Activated naive CD4-positive, alpha-beta T cell treated with anti-CD3 and anti-CD28 coated beads, Interleukin-2, amount 50 U/mL, for 72 hours (primary cell): ENCODE measurements around the gene BTNL2. TPM values are rescaled to one million over a fixed set of nuclear protein-coding genes. Genes with fewer than 3 reads are reported as not detected.

Experiments
- ATAC-seq, 2 donors: fragments of 150-1000 bp; cut with Tn5 transposase; 2 replicates each; pipeline ENCODE4 v1.10.0; 2021; ENCODE audit warnings: mild to moderate bottlenecking in 2 of 2, moderate library complexity in 2 of 2
- DNase-seq, 2 donors: peaks; one replicate each; pipeline ENCODE4 v3.0.0; 2021 to 2022; ENCODE audit warnings: low spot score in 2 of 2
- H3K27ac Mint-ChIP-seq, 2 donors: one replicate each; pipeline ENCODE4 v1.8.0; 2022; ENCODE audit warnings: mild to moderate bottlenecking in 2 of 2, mixed read lengths in 2 of 2
- H3K36me3 Mint-ChIP-seq, 2 donors: one replicate each; pipeline ENCODE4 v1.8.0; 2022; ENCODE audit warnings: mixed read lengths in 2 of 2
- H3K9me3 Mint-ChIP-seq, 2 donors: one replicate each; pipeline ENCODE4 v1.8.0; 2022; ENCODE audit warnings: mixed read lengths in 2 of 2
- total RNA-seq, 2 donors: library from RNA; stranded (reverse); gene quantifications; one replicate each; pipeline ENCODE4 v1.2.3, GENCODE V29; 2022

The BTNL2 gene
- total RNA-seq, 2 donors from 2014 or later: not detected

DNA sequence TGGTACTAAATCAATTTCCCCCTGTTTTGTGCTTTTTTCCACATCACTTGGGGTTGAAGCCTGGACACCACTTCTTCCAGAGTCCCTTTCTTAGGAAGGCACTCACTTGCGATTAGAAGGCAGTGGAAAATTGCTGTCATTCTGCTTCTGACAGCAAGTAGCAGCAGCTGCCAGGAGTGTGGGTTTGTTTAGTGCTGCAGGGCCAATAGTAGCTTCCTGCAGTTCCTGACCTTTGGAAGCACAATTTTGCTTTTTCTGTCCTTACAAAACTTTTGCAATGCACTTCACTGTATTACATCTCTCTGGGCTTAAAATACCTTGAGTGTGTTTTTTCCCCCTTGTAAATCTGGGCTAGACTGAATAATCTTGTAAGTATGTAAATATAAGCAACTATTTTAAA, 20.2 kb upstream of the BTNL2 start:
- Mint-ChIP-seq H3K9me3 (no peaks in the 10 kb centered on the region), H3K36me3 (no peaks in the 10 kb centered on the region), H3K27ac (no peak overlapping the region)
- ATAC-seq: no peak
- DNase-seq: no peak

DNA sequence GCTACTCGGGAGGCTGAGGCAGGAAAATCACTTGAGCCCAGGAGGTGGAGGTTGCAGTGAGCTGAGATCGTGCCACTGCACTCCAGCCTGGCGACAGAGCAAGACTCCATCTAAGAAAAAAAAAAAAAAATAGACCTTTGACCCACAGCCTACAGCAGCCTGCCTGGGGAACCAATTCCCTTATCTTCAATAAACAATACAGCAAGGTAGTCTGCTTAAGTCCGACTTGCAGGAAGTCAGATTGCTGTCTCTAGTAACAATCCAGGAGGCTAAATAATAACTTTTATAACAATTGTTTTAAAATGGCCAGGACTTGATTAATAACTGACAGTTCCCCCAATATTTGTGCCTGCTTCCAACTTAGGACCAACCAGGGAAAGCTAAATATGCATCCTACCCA, 19.4 kb upstream of the BTNL2 start:
- no peak for DNase-seq

DNA sequence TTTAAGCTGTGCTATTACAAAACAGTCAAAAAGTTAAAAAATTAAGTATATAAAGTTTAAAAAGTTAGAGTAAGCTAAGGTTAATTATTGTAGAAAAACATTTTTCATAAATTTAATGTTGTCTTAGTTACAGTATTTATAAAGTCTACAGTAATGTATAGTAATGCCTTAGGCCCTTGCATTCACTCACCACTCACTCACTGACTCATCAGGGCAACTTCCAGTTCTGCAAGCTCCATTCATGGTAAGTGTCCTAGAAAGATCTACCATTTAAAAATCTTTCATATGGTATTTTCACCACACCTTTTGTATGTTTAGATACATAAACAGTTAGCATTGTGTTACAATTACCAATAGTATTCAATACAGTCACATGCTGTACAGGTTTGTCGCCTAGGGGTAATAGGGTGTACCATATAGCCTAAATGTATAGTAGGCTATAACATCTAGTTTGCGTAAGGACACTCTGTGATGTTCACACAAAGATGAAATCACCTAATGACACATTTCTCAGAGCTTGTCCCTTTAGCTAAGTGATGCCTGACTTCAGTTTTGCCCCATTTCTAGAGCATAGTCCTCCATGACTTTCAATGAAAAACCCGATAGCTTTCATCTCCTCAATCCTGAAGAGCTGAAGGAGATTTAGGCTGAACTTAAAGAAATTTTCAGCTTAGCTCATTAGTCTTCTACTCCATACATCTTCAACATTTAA, 17.8 kb upstream of the BTNL2 start:
- H3K36me3 Mint-ChIP-seq: no peaks in the 10 kb centered on the region
- ATAC-seq (no peak), DNase-seq (no peak)
- no peaks in the 10 kb centered on the region for H3K9me3 Mint-ChIP-seq
- no peak overlapping the region for H3K27ac Mint-ChIP-seq

More for the DNA sequence above, 19.4 kb upstream of the BTNL2 start:
- no peak for ATAC-seq
- Mint-ChIP-seq H3K27ac (no peak overlapping the region), H3K9me3 (no peaks in the 10 kb centered on the region), H3K36me3 (no peaks in the 10 kb centered on the region)

DNA sequence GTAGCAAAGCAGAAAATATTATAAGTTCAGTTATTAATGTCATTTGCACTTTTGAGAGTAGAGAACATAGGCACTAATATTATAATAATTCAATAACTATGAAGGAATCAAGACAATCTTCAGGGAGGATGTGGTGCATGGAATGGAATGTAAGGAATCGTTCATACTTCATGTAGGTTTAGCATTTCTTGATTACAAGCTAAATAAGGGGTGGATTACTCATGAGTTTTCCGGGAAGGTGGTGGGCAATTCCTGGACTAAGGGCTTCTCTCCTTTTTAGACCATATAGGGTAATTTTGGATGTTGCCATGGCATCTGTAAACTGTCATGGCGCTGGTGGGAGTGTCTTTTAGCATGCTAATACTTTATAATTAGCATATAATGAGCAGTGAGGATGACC, 9.1 kb upstream of the BTNL2 start:
- no peak for ATAC-seq
- no peak for DNase-seq
- no peaks in the 10 kb centered on the region for H3K36me3 Mint-ChIP-seq
- no peaks in the 10 kb centered on the region for H3K9me3 Mint-ChIP-seq
- no peak overlapping the region for H3K27ac Mint-ChIP-seq

DNA sequence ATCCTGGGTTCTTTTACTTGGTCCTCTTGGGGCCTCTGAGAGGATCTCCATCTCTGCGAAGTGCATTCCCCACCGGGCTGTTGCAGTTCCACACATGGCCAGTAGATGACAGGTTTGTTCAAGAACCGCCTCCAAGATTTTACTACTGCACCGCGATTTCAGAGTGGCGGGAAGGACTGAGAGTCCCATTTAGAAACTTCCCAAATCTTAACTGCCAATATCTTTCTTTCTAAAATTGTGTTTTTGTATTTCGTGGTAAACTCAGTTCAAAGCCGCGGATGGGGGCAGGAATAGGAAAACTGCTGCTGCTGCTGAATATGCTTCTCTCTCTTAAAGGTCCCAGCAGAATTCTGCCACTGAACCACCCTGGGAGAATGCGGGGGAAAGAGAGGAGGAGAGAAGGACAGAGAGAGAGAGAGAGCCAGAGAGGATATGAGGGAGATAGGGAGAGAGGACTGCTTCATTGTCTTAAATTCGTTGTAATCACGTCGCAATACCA, 8.6 kb upstream of the BTNL2 start:
- Mint-ChIP-seq H3K36me3 (no peaks in the 10 kb centered on the region), H3K27ac (no peak overlapping the region), H3K9me3 (no peaks in the 10 kb centered on the region)
- DNase-seq: peak; percentile 67 to 77
- ATAC-seq: peak; percentile 69 to 72

DNA sequence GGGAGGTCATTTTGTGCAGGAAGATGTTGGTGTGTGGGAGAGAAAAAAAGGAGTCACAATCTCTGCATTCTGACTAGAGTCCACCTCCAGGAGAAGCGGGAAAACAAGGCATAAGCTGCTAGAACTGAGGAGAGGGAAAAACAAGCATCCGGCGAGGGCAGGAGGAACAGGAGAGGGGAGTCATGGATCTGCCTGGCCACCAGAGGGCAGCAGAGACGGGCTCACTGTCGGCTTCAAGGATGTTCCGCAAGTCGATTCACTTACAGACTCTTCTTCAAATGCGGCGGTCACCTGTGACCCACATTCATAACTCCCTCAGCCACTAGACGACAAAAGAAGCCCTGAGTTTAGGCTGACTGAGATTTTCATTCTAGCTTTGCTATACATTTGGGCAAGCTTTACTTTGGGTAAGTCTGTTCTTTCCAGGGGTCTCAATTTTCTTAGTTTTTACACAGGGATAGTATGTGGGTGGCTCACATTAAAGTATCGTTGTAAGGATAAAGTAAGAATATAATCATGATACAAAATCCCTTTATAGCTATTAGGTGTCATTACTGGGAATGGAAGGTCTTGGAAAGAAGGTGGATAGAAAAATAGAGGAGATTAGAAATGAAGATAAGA, 6.6 kb upstream of the BTNL2 start:
- H3K36me3 Mint-ChIP-seq: no peaks in the 10 kb centered on the region
- peak; percentile 85 to 92 for ATAC-seq
- no peak overlapping the region for H3K27ac Mint-ChIP-seq
- DNase-seq: peak; percentile 74 to 85
- H3K9me3 Mint-ChIP-seq: no peaks in the 10 kb centered on the region

DNA sequence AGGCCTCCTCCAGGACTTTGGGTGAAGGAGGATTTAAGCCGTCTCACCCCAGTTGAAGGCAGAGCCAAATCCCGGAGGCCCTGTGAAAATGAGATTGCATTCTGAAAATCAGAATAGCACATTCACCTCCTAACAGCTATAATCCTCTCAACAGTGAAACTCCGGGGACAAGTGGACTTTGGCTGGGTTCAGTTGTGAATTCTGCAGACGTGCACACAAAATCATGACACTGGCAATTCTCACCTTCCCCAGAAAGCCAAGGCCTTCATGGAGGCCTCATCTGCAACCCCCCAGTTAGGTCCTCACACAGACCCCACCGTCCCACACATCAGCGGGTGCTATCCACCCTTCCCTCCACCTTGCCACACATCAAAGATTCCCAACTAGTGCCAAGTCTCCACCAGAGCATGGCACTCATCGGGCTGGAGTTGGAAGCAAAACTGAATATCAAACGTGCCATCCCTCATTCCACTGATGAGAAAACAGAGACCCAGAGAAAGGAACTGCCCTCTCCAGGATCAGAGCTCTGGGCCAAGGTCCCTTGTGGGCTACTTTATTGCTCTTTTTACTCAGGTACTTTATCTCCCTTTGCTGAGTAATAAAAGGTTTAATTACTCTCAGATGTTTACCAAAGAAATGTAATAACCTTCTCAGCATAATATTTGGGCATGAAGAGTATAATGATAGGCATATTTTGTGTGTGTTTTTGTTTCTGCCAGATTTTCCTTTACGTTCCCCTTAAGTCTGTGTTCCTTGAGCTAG, 4.8 kb upstream of the BTNL2 start:
- H3K27ac Mint-ChIP-seq: no peak overlapping the region

DNA sequence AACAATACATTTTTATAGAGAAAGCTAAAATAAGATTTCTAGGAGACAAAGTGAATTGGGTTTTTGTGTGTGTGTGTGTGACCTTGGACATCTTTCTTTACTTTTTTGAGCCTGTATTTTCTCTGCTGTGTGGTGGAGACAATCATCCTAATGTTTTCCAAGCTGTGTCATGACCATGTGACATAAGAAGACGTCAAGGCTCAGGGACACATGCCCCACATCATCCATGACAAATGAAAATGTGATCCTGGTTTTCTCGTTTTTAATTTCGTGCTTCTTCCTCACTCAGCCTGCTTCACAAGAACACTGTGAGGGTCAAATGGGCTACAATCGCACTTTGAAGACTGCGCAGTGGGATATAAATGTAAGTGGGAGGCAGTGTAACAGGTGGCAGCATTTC, 3.9 kb upstream of the BTNL2 start:
- DNase-seq (no peak), ATAC-seq (no peak)
- H3K9me3 Mint-ChIP-seq: no peaks in the 10 kb centered on the region
- no peaks in the 10 kb centered on the region for H3K36me3 Mint-ChIP-seq
- no peak overlapping the region for H3K27ac Mint-ChIP-seq

More for the DNA sequence above, 4.8 kb upstream of the BTNL2 start:
- Mint-ChIP-seq H3K36me3 (no peaks in the 10 kb centered on the region), H3K9me3 (no peaks in the 10 kb centered on the region)
- no peak for DNase-seq
- ATAC-seq: no peak

DNA sequence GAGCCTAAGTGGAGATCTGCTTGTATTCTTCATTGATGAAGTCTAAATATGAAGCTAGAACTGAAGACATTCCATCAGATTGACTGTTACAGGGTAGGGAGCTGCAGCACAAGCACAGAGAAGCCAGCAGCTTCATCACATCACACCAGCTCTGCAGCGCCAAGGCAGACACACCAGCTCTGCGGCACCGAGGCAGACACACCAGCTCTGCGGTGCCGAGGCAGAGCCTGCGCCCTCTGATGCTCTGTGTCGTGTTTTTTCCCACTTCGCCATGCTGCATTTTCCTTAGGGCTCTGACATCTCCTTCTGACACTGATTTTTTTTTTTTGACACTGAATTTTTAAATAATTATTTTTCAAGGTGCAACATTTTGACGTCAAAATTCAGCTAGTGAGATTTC, 784 bp downstream of the BTNL2 start:
- Mint-ChIP-seq H3K9me3 (no peaks in the 10 kb centered on the region), H3K27ac (no peak overlapping the region), H3K36me3 (no peaks in the 10 kb centered on the region)
- DNase-seq (no peak), ATAC-seq (no peak)

DNA sequence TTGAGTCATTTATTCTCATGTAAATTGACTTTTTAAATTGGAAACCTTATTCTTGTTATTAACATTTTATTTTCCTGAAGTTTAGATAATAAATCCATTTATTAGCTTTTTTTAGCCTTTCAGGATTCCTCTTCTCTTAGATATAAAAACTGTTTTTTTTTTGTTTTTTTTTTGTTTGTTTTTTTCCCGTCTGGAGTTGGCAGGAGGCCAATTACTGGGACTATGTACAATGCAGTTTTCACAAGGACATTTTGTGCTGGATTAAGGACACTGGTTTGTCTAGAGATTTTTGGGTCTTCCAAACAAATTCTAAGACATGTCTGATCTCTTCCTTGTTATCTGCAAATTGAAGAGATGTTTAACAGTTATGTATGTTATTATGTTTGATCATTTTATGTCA, 1.3 kb downstream of the BTNL2 start:
- H3K36me3 Mint-ChIP-seq: no peaks in the 10 kb centered on the region
- ATAC-seq (no peak), DNase-seq (no peak)
- no peak overlapping the region for H3K27ac Mint-ChIP-seq
- H3K9me3 Mint-ChIP-seq: no peaks in the 10 kb centered on the region

DNA sequence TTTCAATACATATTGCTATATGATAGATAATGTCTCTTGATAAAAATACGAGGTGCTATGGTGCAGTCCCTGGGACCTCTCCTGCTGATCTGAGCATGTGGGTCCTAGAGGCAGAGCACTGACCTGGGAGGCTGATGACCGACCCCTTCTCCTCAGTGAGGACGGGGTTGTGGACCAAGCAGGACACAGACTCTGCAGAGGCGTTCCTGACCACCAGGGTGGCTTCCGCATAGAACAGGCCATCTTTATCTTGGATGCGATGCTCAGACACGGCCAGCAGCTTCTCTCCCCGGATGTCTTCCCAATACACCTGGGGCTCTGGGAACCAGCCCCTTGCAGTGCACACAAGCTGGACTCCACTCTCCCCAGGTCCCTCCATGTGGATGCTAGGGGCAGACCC, 4.2 kb downstream of the BTNL2 start:
- no peak overlapping the region for H3K27ac Mint-ChIP-seq
- no peaks in the 10 kb centered on the region for H3K9me3 Mint-ChIP-seq
- DNase-seq: no peak
- no peak for ATAC-seq
- H3K36me3 Mint-ChIP-seq: no peaks in the 10 kb centered on the region

DNA sequence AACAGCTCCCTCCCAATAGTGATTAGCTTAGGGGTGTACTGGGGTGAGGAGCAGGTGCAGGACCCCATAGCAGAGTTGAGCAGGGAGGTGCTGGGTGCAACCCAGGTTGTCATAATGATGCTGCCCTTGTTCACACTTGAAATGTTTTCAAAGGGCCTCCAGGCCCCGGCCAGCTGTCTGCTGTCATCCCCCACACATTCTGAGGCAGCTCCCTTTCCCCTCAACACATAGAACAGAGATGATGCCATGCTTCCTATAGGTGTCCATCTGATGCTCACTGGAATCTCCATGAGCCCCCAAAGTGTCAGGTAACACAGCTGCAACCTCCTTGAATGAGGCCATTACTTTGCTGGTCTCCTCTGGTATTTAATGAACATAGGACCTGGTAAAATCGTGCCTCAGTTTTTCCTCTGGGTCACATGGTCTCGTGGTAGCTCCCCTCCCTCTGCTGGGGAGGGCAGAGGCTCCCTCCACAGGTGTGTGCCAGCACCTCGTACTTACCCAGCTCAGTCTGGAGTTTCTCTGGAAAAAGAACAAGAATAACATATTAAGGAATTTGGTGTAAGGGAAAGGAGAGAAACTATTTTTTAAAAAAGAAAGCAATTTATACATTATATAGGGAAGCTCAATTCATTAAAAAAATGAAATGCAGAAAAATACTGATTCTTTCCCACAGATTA, 5.6 kb downstream of the BTNL2 start:
- Mint-ChIP-seq H3K9me3 (no peaks in the 10 kb centered on the region), H3K36me3 (no peaks in the 10 kb centered on the region), H3K27ac (no peak overlapping the region)
- DNase-seq (no peak), ATAC-seq (no peak)

DNA sequence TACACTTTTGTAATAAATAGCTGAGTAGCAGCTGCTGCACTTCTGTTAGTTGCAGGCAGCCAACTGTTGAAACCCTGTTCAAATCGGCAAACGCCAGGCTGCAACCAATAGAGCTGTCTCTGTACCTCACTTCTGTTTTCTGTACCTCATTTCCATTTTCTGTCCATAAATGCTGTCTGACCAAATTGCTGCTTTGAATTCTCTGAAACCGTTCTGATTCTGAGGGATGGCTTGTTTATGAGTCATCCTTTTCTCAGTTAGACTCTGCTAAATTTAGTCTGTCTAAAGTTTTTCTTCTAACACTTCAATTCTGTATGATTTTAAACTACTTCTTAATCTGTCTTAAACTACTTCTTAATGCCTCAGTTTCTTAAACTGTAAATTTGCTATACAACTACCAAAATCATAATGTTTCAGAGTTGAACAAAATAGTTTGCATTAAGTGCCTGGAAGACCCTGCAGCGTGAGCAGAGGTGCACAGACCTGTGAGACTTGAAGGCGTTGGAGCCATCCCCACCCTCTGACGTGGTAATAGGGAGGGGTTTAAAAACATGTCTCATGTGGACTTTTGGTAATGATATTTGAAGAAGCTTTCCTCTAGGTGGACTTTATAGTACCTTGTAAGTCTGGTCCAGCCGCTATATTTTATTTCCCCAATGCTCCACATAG, 9.6 kb downstream of the BTNL2 start:
- DNase-seq (no peak), ATAC-seq (peak; percentile 28 to 86)
- no peaks in the 10 kb centered on the region for H3K9me3 Mint-ChIP-seq
- no peaks in the 10 kb centered on the region for H3K36me3 Mint-ChIP-seq
- H3K27ac Mint-ChIP-seq: no peak overlapping the region

DNA sequence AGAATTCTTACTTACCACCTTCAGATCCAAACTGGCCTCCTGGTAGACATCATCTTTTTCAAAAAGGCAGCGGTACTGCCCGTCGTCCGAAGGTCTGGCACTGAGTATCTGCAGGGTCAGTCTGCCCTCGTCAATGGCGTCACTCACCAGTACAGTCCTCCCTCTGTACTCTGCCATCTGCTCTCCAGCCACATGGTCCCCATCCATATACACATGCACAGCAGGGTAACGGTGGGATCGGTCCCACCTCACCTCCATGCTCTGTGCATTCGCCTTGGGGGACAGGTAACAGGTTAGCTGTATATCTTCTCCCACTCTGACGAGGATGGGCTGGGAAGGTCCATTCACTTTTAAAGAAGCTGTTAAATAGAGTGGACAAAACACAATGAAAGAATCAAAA, 11.0 kb downstream of the BTNL2 start:
- no peak for ATAC-seq
- DNase-seq: no peak
- no peak overlapping the region for H3K27ac Mint-ChIP-seq
- H3K9me3 Mint-ChIP-seq: no peaks in the 10 kb centered on the region
- no peaks in the 10 kb centered on the region for H3K36me3 Mint-ChIP-seq

DNA sequence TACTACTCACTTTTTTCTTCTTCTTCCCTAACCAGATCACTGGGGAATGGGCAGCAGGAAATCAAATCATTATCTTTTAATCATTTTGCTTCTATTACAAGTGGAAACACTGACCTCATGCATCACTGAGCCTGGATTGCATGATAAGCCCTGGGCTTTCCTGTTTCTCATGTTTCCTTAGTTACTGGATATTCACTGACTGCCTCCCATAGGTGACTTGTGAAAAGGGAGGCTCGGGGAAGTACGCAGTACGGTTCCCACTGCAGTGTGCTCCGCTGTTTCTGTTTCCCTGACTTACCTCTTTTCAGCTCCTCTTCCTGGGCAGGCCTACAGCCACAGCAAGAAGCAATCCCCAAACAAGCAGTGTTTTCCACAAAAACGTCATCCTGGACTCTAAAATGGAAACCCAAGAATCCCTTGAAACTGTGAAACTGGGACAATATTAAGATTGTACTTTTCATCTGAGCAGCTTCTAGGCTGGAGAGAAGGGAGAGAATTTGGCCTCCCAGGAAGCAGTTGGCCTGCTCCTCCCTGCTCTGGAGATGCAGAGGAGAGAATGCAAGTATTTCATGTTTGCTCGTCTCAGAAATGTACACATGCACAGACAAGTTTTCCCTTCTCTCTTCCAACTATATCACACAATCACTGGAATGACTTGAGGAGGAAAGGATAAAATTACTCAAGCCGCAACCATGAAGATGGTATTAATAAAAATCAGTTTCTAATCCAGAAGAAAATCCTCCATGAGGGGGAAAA, 13.1 kb downstream of the BTNL2 start:
- Mint-ChIP-seq H3K27ac (no peak overlapping the region), H3K9me3 (no peaks in the 10 kb centered on the region), H3K36me3 (no peaks in the 10 kb centered on the region)
- DNase-seq (no peak), ATAC-seq (no peak)

DNA sequence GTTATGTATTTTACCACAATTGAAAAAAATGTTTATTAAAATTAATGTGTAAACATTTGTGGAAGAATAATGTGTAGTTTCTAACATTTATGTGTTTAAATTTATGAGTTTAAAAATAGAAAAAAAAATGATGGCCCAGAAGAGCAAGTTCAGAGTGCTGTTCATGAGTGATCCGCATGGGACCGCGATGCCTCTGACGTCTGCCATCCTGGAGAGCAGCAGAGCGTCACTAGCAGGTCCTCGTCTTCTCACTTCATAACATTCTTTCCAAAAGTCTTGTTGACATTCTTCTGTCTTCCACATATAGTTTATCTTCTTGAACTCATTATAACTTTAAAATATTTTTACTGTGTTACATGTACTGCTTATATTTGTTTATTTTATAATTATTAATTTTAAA, 15.5 kb downstream of the BTNL2 start:
- H3K9me3 Mint-ChIP-seq: no peaks in the 10 kb centered on the region
- no peak for DNase-seq
- H3K27ac Mint-ChIP-seq: no peak overlapping the region
- H3K36me3 Mint-ChIP-seq: no peaks in the 10 kb centered on the region
- no peak for ATAC-seq
